Stimulated activated CD4-positive, alpha-beta T cell treated with anti-CD3 and anti-CD28 coated beads, Interleukin-4, amount 100 ng/mL, for 4 hours (primary cell): ENCODE data around the gene TMEM248.
"Not testable (repeated sequence)": the region's sequence is repeated elsewhere in the genome, so short reads cannot be mapped to it uniquely, and the experiment has no call there.

Experiments used
- DNase-seq, 2 experiments: peaks; one replicate each; pipeline ENCODE4 v3.0.0-alpha.2; 2020

The TMEM248 gene

GRCh38 chr7:66952343-66953043, 31.5 kb downstream of the TMEM248 start:
- no peak for DNase-seq

GRCh38 chr7:66953044-66953427, 32.0 kb downstream of the TMEM248 start:
- DNase-seq: no peak

GRCh38 chr7:66957595-66958290, 36.7 kb downstream of the TMEM248 start:
- no peak for DNase-seq

- no peak for DNase-seq
Measured at GRCh38 chr7:66958538-66959350, 37.7 kb downstream of the TMEM248 start.

- no peak for DNase-seq
Measured at GRCh38 chr7:66960192-66960591, 39.2 kb downstream of the TMEM248 start.

- DNase-seq: no peak
Measured at GRCh38 chr7:66961096-66961495, 40.1 kb downstream of the TMEM248 start.

GRCh38 chr7:66964411-66964810, 43.4 kb downstream of the TMEM248 start:
- no peak for DNase-seq

- no peak for DNase-seq
Measured at GRCh38 chr7:66967029-66967428, 46.0 kb downstream of the TMEM248 start.

GRCh38 chr7:66969001-66969400, 48.0 kb downstream of the TMEM248 start:
- not testable (repeated sequence) for DNase-seq

- DNase-seq: no peak
Measured at GRCh38 chr7:66970310-66970709, 49.3 kb downstream of the TMEM248 start.

- DNase-seq: no peak
Measured at GRCh38 chr7:66974986-66975590, 54.1 kb downstream of the TMEM248 start.

GRCh38 chr7:66978312-66978711, 57.3 kb downstream of the TMEM248 start:
- DNase-seq: not testable (repeated sequence)

GRCh38 chr7:66979013-66979412, 58.0 kb downstream of the TMEM248 start:
- DNase-seq: not testable (repeated sequence)

- not testable (repeated sequence) for DNase-seq
Measured at GRCh38 chr7:66980336-66980735, 59.3 kb downstream of the TMEM248 start.

- DNase-seq: not testable (repeated sequence)
Measured at GRCh38 chr7:66989552-66989951, 68.5 kb downstream of the TMEM248 start.

GRCh38 chr7:66994051-66994450, 73.0 kb downstream of the TMEM248 start:
- not testable (repeated sequence) for DNase-seq

- peak; percentile 23 to 64 for DNase-seq
Measured at GRCh38 chr7:66994691-66995049, 73.6 kb downstream of the TMEM248 start.

- peak; percentile 79 to 95 for DNase-seq
Measured at GRCh38 chr7:66995050-66995776, 74.2 kb downstream of the TMEM248 start, which contains the start of gene SBDS. Gene SBDS, minus strand, starts transcription at chr7:66995586. Its CDS starts 169 bp downstream, at chr7:66995417.

GRCh38 chr7:66996444-66997191, 75.6 kb downstream of the TMEM248 start, which contains the start of gene TYW1:
Gene TYW1, plus strand, starts transcription at chr7:66996833. Its CDS starts 146 bp downstream, at chr7:66996979.
- DNase-seq: peak; percentile 94 to 98

GRCh38 chr7:67000601-67001258, 79.7 kb downstream of the TMEM248 start:
- DNase-seq: not testable (repeated sequence)

- DNase-seq: not testable (repeated sequence)
Measured at GRCh38 chr7:67004145-67004544, 83.1 kb downstream of the TMEM248 start.
